Cardiac muscle cell (in vitro differentiated cells and primary cell): Measurements from ENCODE around the gene EFCAB5. TPM values are rescaled to one million over a fixed set of nuclear protein-coding genes. Genes with fewer than 3 reads are reported as not detected.
"Not testable (repeated sequence)": the region's sequence is repeated elsewhere in the genome, so short reads cannot be mapped to it uniquely, and the experiment has no call there.

Experiments
- DNase-seq, 2 donors: peaks; one replicate each; pipeline versions ENCODE4 v3.0.0 to v3.0.0-alpha.2; 2010 to 2017; ENCODE audit warnings: low read depth in 1 of 2, low spot score in 1 of 2
- H3K27ac ChIP-seq: fragments of 200-600 bp; sonication (generic); 2 replicates; pipeline ENCODE4 v1.5.1; 2016
- H3K27me3 ChIP-seq: fragments of 200-600 bp; sonication (generic); 2 replicates; pipeline ENCODE4 v1.6.0; 2016; ENCODE audit warnings: control low read depth
- H3K36me3 ChIP-seq: fragments of 200-600 bp; sonication (generic); 2 replicates; pipeline ENCODE4 v1.5.1; 2016; ENCODE audit warnings: control low read depth
- H3K4me1 ChIP-seq: fragments of 200-600 bp; sonication (generic); 2 replicates; pipeline ENCODE4 v1.8.1; 2017; ENCODE audit warnings: low read depth, mild to moderate bottlenecking, mixed run types
- H3K4me3 ChIP-seq: fragments of 200-600 bp; sonication (generic); 2 replicates; pipeline ENCODE4 v1.5.1; 2016; ENCODE audit warnings: mild to moderate bottlenecking
- H3K9me3 ChIP-seq: fragments of 200-600 bp; sonication (generic); 2 replicates; pipeline ENCODE4 v1.5.1; 2017; ENCODE audit warnings: low read depth, mild to moderate bottlenecking, control low read depth
- polyA plus RNA-seq: library from polyadenylated mRNA; unstranded; fragments of >200 nt; fragmentation: Nextera tagmentation; extraction: Ambion mirVana; gene quantifications from 2 replicates; pipeline ENCODE4 v1.2.1, GENCODE V29; 2016
- total RNA-seq: library from RNA; depleted of rRNA; stranded (reverse); fragments of >200 nt; gene quantifications from 2 replicates; pipeline ENCODE4 v1.2.3, GENCODE V29; 2016
- TF ChIP-seq, protein P1 (sequence below): IDR thresholded peaks from 2 replicates; pipeline ENCODE4 v1.5.1; 2012; ENCODE audit warnings: low read depth, mild to moderate bottlenecking, low read length

EFCAB5 gene
- total and polyA plus RNA-seq, 2 experiments from 2014 or later = 0.12 to 1.5 TPM

DNA sequence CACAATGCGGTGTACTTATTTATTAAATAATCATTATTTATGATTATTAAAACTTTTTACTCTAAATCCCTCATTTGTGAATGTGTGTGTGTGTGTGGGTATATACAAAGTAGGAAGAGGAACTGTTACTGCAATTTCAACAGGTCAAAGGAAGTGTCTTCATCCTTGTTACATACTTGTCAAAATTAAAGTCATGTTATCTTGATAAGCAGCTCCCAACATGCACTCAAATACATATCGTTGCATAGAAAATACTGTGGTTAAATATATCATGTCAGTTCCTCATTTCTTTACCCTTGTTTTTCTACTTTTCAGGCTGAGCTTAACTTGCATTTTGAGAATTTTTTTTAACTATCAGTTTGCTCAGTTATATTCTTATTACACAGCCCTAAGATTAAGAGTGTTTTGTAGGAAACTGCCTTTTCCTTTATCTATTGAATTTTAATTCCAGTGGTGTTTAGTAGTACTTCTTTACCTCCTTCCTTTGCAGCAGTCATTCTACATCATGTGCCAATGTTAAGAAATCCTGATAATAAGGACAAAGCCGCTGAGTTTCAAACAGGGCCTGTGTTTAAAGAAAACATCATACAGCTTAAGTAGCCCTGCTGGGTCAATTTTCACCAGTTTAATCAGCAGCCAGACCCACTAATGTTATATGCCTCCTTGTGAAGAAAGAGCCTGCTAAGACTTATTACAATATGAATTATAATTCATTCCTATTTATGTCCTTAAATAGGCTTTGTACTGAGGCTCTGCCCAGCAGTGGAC is 7.2 kb downstream of the EFCAB5 start:
- Histone ChIP-seq H3K4me3 (no peak overlapping the region), H3K27ac (no peak overlapping the region), H3K4me1 (no peaks in the 10 kb centered on the region), H3K9me3 (no peaks in the 10 kb centered on the region), H3K36me3 (no peaks in the 10 kb centered on the region), H3K27me3 (no peaks in the 10 kb centered on the region)
- TF ChIP-seq, protein P1, sequence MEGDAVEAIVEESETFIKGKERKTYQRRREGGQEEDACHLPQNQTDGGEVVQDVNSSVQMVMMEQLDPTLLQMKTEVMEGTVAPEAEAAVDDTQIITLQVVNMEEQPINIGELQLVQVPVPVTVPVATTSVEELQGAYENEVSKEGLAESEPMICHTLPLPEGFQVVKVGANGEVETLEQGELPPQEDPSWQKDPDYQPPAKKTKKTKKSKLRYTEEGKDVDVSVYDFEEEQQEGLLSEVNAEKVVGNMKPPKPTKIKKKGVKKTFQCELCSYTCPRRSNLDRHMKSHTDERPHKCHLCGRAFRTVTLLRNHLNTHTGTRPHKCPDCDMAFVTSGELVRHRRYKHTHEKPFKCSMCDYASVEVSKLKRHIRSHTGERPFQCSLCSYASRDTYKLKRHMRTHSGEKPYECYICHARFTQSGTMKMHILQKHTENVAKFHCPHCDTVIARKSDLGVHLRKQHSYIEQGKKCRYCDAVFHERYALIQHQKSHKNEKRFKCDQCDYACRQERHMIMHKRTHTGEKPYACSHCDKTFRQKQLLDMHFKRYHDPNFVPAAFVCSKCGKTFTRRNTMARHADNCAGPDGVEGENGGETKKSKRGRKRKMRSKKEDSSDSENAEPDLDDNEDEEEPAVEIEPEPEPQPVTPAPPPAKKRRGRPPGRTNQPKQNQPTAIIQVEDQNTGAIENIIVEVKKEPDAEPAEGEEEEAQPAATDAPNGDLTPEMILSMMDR = no peak
- DNase-seq = peak in 1 of 2 donors; percentile 17

DNA sequence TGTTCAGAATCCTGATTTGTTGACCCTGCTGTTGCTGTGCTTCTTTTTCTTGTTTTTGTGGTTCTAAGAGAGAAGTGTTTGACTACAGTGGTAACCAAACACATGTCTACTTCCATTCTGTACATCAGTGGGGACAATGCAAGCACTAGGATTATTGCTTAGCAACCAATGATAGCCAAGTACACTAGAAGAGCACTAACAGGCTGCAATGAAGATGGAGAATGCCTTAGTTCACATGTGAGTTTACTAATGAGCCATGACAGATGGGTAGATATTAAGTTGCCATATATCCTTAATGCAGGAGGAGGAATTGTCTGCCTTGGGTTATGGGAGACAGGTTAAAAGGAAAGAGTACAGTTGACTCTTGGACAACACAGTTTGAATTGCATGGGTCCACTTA is 8.3 kb downstream of the EFCAB5 start:
- no peaks in the 10 kb centered on the region for H3K9me3 ChIP-seq
- no peaks in the 10 kb centered on the region for H3K4me1 ChIP-seq
- TF ChIP-seq, protein P1 = no peak
- H3K27me3 ChIP-seq = no peaks in the 10 kb centered on the region
- H3K27ac ChIP-seq = no peak overlapping the region
- H3K4me3 ChIP-seq = no peak overlapping the region
- no peaks in the 10 kb centered on the region for H3K36me3 ChIP-seq
- DNase-seq = no peak

DNA sequence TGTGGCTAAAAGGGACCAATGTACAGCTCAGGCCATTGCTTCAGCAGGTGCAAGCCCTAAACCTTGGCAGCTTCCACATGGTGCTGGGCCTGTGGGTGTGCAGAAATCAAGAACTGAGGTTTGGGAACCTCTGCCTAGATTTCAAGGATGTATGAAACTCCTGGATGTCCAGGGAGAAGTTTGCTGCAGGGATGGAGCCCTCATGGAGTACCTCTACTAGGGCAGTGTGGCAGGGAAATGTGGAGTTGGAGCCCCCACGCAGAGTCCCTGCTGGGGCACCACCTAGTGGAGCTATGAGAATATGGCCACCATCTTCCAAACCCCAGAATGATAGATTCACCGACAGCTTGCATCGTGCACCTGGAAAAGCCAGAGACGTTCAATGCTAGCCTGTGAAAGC is 13.0 kb downstream of the EFCAB5 start:
- H3K27me3 ChIP-seq = no peaks in the 10 kb centered on the region
- no peak overlapping the region for H3K4me3 ChIP-seq
- no peaks in the 10 kb centered on the region for H3K36me3 ChIP-seq
- H3K9me3 ChIP-seq = no peaks in the 10 kb centered on the region
- no peaks in the 10 kb centered on the region for H3K4me1 ChIP-seq
- TF ChIP-seq, protein P1 = peak; percentile 15
- DNase-seq = no peak
- no peak overlapping the region for H3K27ac ChIP-seq

DNA sequence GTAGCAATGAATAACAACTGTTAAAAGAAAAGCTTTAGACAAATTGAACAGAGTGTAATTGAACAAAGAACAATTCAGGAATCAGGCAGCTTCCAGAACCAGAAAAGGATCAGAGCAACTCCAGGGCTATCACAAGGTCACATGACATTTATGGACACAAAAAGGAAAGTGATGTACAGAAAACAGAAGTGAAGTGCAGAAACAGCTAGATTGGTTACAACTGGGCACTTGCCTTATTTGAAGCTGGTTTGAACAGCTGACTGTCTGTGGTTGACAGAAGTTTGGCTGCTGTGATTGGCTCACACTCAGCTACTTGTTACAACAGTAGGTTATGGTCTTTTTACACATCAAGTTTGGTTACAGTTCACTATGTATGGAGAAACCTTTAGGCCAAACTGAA is 14.8 kb downstream of the EFCAB5 start:
- TF ChIP-seq, protein P1 = no peak
- Histone ChIP-seq H3K27ac (no peak overlapping the region), H3K36me3 (no peaks in the 10 kb centered on the region), H3K4me1 (no peaks in the 10 kb centered on the region), H3K9me3 (no peaks in the 10 kb centered on the region), H3K27me3 (no peaks in the 10 kb centered on the region), H3K4me3 (no peak overlapping the region)
- DNase-seq = no peak

DNA sequence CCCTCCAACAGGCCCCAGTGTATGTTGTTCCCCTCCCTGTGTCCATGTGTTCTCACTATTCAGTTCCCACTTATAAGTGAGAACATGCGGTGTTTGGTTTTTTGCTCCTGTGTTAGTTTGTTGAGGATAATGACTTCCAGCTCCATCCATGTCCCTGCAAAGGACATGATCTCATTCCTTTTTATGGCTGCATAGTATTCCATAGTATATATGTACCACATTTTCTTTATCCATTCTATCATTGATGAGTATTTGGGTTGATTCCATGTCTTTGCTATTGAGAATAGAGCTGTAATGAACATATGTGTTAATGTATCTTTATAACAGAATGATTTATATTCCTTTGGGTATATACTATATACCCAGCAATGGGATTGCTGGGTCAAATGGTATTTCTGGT is 16.1 kb downstream of the EFCAB5 start:
- not testable (repeated sequence) for H3K9me3 ChIP-seq, H3K27ac ChIP-seq, H3K27me3 ChIP-seq, H3K4me3 ChIP-seq, DNase-seq, H3K4me1 ChIP-seq, H3K36me3 ChIP-seq

DNA sequence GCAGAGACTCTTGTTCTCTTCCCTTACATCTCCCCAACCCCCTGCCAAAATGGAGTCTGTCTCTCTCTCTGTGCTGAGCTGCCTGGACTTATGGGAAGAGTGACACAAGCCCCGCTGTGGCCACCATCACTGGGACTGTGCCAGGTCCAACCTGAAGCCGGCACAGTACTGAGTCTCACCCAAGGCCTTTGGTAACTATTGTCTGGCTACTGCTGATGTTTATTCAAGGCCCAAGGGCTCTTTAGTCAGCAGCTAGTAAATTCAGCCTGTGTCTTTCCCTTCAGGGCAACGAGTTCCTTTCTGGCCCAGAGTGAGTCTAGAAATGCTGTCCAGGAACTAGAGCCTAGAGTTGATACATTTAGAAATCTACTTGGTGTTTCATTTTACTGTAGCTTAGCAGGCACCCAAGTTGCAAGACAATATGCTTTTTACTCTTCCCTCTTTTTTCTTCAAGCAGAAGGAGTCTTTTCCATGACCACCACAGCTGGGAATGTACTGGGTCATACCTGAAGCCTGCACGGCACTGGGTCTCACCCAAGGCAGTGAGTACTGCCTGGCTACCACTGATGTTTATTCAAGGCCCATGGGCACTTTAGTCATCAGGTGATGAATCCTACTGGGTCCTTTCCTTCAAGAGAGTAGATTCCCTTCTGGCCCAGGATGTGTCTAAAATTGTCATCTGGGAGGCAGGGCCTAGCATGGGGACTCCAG is 17.7 kb downstream of the EFCAB5 start:
- DNase-seq = no peak
- H3K9me3 ChIP-seq = no peaks in the 10 kb centered on the region
- H3K27me3 ChIP-seq = no peaks in the 10 kb centered on the region
- no peaks in the 10 kb centered on the region for H3K36me3 ChIP-seq
- no peaks in the 10 kb centered on the region for H3K4me1 ChIP-seq
- TF ChIP-seq, protein P1 = no peak
- no peak overlapping the region for H3K27ac ChIP-seq
- H3K4me3 ChIP-seq = no peak overlapping the region
